PC-3 (cell line): ENCODE results near the gene RPS8.

Experiments used
- EZH2 ChIP-seq: fragments of 300-600 bp; sonication (generic); IDR thresholded peaks from one replicate; pipeline ENCODE4 v1.6.1; 2017; ENCODE audit warnings: antibody characterized with exemption, mild to moderate bottlenecking, low read length; ENCODE audit not compliant: unreplicated experiment
- TF ChIP-seq, protein P1 (sequence below): fragments of 300-600 bp; sonication (generic); conservative IDR thresholded peaks from 2 replicates; pipeline ENCODE4 v1.5.1; 2017; ENCODE audit warnings: antibody characterized with exemption, low read depth, mild to moderate bottlenecking, low read length

GRCh38 chr1:44733784-44734183 is 41.6 kb upstream of the RPS8 start:
- TF ChIP-seq, protein P1, sequence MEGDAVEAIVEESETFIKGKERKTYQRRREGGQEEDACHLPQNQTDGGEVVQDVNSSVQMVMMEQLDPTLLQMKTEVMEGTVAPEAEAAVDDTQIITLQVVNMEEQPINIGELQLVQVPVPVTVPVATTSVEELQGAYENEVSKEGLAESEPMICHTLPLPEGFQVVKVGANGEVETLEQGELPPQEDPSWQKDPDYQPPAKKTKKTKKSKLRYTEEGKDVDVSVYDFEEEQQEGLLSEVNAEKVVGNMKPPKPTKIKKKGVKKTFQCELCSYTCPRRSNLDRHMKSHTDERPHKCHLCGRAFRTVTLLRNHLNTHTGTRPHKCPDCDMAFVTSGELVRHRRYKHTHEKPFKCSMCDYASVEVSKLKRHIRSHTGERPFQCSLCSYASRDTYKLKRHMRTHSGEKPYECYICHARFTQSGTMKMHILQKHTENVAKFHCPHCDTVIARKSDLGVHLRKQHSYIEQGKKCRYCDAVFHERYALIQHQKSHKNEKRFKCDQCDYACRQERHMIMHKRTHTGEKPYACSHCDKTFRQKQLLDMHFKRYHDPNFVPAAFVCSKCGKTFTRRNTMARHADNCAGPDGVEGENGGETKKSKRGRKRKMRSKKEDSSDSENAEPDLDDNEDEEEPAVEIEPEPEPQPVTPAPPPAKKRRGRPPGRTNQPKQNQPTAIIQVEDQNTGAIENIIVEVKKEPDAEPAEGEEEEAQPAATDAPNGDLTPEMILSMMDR = no peak
- TF ChIP-seq EZH2 = no peak
